ENCODE measurements around the gene SNRNP200.
"Not testable (repeated sequence)": the region's sequence is repeated elsewhere in the genome, so short reads cannot be mapped to it uniquely, and the experiment has no call there.

SNRNP200 gene

DNA sequence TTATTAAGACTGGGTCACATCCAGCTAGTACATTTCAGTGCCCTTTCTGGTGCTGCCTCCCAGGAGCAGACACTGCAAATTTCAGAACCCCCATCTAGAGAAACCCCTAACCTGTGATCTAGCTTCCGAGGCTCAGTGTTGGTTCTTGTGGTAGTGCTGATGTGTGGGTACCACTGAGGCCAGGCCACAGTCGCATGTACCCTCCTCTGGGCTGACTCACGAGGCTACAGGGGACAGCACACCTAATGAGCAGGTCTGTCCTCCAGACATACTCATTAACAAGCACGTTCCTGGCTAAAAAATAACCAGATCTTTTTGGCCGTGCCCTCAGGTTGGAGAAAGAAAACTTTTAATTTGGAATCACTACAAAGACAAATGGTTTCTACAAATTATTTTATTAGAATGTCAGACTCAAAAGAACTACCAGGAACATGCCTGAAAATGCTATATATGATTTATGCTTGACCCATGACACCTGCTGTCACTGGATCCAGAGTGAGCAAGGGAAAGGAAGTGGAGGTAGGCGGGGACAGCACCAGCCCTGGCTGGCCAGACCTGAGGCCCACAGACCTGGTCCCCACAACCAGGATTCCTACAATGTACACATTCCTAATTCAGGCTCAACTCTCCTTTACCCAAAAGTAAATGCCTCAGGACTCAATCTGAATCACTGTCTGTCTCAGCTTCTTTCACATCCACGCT lies 30.8 kb downstream of the SNRNP200 start:
- no peak for DNase-seq (ENCODE audit: low read depth in 4 of 4, low spot score in 1 of 4)

- DNase-seq (ENCODE audit: low read depth in 4 of 4, low spot score in 1 of 4) = no peak
Measured at GRCh38 chr2:96273763-96274162, 31.6 kb downstream of the SNRNP200 start.

GRCh38 chr2:96271995-96272394 lies 33.4 kb downstream of the SNRNP200 start:
- DNase-seq (ENCODE audit: low read depth in 4 of 4, low spot score in 1 of 4) = no peak

DNA sequence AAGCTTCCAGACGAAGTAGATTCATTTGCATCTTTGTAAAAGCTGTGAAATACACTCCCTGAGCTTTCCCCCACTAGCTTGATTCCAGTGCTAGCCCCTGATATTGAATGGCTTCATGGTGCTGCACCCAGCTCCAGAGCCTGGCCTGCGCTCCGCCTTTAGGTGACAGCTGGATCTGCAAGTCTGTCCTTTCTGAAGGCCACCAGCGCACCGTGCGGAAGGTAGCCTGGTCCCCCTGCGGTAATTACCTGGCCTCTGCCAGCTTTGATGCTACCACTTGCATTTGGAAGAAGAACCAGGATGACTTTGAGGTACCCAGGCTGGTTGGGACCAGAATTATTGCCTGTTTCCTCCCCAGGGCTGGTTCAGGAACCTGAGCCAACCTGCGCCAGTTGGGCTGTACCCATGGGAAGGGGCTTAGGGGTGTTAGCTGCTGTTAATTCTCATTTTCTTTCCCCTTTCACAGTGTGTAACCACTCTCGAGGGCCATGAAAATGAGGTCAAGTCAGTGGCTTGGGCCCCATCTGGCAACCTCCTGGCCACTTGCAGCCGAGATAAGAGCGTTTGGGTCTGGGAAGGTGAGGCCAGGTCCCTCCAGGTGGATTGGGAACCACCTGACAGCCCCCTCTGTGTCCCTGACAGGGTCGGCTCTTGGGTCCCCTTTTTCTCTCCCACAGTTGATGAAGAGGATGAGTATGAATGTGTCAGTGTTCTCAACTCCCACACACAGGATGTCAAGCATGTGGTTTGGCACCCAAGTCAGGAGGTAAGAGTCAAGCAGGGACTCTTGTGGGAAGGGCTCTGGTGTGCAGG lies 38.0 kb downstream of the SNRNP200 start:
- DNase-seq (ENCODE audit: low read depth in 4 of 4, low spot score in 1 of 4) = peak in 2 of 4 experiments; percentile 21 to 37

GRCh38 chr2:96265840-96266679 lies 39.3 kb downstream of the SNRNP200 start, which contains the start of the genes CIAO1 and TMEM127:
CIAO1 (plus strand) TSS chr2:96266225; CDS start chr2:96266351, 126 bp downstream.
TMEM127 (minus strand) TSS chr2:96265997; CDS start chr2:96265381, 616 bp downstream.
- peak; percentile 86 to 98 (median 95) for DNase-seq (ENCODE audit: low read depth in 4 of 4, low spot score in 1 of 4)

DNA sequence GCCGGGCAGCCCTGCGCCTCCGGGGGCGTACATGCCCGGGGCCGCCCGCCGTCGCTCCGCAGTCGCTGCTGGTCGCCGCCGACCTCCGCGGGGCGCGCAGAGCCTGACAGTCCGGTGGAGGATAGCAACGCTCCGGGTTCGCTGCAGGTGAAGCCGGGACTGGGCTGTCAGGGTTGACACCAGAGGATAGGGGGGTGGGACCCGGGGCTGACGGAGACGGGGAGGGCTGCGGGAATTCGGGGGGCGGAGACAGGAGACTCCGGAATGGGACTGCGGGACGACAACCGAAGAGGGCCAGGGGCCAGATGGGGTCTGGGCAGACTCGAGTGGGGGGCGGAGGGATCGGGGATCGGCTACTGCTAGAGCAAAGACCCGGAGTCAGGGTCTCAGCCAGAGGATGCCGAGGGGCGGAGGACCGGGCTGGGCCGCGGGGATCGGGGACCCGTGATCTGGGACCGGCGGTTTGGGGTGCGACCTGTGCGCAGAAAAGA lies 40.0 kb downstream of the SNRNP200 start:
- peak in 1 of 4 experiments; percentile 23 for DNase-seq (ENCODE audit: low read depth in 4 of 4, low spot score in 1 of 4)

DNA sequence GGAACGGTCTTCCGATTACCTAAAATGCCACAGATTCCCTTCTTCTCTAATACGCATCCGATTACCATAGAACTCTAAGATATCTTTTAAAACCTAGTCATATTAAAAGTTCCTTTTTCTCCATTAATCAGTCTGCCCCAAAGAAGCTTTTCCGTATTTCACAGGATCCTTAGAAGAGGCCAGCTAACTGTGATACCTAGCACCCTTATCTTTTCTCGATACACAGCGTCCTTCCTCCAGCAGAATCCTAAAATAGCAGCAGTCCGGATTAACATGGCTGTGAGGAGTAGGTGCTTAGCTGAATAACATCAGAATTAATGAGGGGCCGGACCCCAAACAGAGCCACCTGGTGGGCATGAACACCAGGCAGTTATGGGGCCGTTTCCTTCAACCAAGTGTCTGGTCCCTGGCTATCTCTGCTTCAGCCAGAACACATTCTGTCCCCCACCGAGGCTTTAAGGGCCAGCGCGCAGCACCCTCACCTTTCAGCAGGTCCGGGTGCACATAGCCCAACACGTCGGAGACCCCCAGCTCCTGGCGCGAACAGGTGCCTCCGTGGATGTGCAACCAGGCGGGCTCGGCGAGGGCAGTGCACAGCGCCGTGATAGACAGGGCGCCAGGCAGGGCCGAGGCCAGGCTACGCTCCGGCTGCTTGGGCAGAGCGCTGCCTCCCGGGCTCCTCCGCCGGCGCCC lies 40.5 kb downstream of the SNRNP200 start:
- no peak for DNase-seq (ENCODE audit: low read depth in 4 of 4, low spot score in 1 of 4)

- DNase-seq (ENCODE audit: low read depth in 4 of 4, low spot score in 1 of 4) = no peak
Measured at GRCh38 chr2:96264086-96264485, 41.3 kb downstream of the SNRNP200 start.

DNA sequence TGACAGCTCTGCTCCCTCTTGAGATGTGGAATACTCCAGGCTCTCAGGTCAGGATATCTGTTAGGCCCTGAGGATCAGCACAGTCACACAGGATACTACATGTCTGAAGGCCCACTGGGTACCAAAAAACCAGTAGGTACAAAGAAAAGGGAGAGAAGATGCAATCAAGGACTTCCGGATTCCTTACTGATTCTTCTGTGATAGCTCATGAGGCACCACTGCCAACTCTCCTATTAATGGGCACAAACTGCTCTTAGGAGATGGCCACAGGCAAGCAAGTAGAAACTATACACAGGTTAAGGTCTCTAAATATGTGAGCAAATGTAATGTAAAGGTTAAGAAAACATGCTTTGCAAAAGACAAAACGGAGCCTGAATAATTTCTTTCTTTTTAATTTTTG lies 43.0 kb downstream of the SNRNP200 start:
- no peak for DNase-seq (ENCODE audit: low read depth in 4 of 4, low spot score in 1 of 4)

GRCh38 chr2:96261328-96262003 lies 43.9 kb downstream of the SNRNP200 start:
- no peak for DNase-seq (ENCODE audit: low read depth in 4 of 4, low spot score in 1 of 4)

DNA sequence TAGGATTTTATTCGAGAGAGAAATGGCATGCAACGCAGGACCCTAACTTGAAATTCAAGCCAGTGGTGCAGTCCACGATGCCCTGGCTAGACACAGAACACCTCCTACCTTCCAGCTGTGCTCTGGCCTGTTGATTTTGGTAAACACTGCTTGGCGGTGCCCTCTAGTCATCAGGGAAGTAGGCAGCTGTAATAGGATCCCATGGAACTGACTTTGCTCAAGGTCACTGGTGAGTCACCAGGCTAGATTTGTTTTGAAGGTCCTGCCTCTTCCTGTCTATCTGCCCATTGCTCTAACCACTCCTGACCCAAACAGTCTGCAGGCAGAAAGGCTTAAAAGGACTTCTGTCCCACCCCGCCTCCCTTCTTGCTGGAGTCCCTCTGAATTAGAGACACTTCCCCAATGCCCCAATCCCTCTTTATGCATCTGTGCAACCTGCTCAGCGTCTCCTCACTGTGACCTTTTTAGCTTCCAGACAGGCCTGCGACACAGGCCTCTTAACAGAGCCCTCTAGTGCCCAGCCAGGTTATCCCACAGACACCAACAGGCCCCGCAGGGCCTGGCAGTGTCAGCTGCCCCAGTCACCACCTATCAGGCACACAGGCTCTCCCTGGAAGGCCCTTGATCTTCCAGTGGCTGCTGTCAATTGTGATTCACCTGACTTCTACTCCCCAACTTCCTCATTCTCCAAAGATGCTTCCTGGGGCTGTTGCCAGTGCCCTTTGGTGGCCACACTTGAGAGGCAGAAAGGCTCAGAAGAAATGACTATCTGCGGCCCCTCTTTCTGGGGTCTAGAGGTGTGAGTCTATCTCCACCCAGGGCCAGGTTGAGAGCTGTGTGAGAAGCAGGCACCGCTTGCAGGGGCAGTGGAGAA lies 44.7 kb downstream of the SNRNP200 start:
- no peak for DNase-seq (ENCODE audit: low read depth in 4 of 4, low spot score in 1 of 4)

GRCh38 chr2:96259497-96259921 lies 45.8 kb downstream of the SNRNP200 start:
- DNase-seq (ENCODE audit: low read depth in 4 of 4, low spot score in 1 of 4) = no peak

DNA sequence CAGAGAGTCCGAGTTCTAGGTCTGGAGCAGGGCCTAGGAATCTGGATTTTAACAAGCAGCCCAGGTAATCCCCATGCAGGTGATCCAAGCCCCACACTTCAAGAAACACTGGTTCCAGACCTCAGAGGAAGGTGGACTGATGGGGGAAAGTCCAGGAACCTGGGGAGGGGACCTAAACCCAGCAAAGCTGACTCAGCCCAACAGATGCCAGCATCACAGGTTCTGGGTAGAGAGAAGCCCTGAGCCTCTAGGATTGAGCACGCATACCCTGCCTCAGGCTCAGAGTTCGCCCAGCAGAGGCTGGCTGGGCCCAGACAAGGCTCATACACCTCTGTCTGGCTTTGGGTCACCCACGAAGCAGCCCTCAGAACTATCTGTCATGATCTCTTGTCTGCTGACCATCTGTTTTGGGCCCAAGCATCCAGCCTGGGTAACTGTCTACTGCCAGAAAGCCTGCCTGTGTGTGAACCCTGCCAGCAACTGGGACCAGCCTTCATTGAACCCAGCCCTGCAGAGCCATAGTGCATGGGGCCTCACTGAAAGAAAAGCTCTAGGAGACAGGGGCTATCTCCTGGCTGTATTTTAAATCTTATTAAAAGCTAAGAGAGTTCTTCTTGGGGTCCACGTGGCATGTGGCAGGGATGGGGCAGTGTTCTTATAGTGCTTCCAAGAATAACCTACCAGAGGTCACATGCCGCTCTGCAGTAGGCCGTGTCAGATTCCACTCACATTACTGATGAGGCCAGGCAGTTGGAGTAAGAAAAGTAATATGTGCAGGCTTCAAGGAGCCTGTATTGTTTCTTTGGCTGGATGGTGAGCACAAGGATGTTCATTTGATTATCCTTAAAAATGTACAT lies 47.0 kb downstream of the SNRNP200 start:
- no peak for DNase-seq (ENCODE audit: low read depth in 4 of 4, low spot score in 1 of 4)

- DNase-seq (ENCODE audit: low read depth in 4 of 4, low spot score in 1 of 4) = not testable (repeated sequence)
Measured at GRCh38 chr2:96257744-96258143, 47.6 kb downstream of the SNRNP200 start.

- DNase-seq (ENCODE audit: low read depth in 4 of 4, low spot score in 1 of 4) = no peak
Measured at GRCh38 chr2:96256611-96257113, 48.7 kb downstream of the SNRNP200 start.

- DNase-seq (ENCODE audit: low read depth in 4 of 4, low spot score in 1 of 4) = no peak
Measured at GRCh38 chr2:96254571-96254970, 50.8 kb downstream of the SNRNP200 start.

GRCh38 chr2:96253006-96253405 lies 52.3 kb downstream of the SNRNP200 start:
- DNase-seq (ENCODE audit: low read depth in 4 of 4, low spot score in 1 of 4) = no peak

DNA sequence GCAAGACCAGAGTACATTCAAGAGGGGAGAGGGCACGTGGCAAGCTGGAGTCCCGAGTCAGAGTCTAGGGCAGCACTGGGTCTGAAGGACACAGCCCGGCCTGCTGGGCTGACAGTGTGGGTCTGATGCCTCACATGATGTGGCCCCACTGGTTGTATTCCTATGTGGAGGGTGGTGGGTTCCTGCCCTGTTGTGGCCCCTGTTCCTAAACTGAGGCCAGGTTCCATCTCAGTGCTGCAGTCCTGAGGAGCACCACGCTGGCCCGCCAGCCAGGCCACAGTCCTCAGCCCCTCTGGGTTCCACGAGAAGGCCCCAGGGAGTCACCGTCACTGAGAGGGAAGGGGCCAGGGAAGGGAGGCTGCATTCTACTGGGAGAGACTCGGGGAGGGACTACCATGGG lies 52.8 kb downstream of the SNRNP200 start:
- no peak for DNase-seq (ENCODE audit: low read depth in 4 of 4, low spot score in 1 of 4)
